Stimulated activated CD8-positive, alpha-beta memory T cell treated with anti-CD3 and anti-CD28 coated beads, Interleukin-15, amount 100 ng/mL, for 24 hours (primary cell): ENCODE measurements around the gene PCGF5.
"Not testable (repeated sequence)": the region's sequence is repeated elsewhere in the genome, so short reads cannot be mapped to it uniquely, and the experiment has no call there.

Experiments used
- DNase-seq: peaks from one replicate; pipeline ENCODE4 v3.0.0-alpha.2; 2020; ENCODE audit warnings: low read depth

The PCGF5 gene

DNA sequence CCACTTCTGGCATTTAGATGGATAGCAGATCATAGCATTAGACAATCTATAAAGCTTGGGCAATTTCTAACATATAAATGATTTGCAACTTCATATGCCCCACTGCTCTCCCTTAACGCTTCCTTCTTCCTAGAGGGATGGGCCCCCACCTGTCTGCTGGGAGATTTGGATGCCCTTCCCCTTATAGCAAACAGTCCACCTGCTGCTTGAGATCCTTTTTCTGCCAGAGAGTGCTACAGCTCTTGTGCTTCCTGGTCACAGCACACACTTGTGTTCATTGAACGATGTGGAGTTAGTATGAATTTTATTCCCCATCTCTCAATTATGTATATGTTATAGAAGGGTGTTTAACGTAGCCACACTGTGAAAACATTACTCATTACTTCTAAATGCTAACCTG is 10.4 kb upstream of the PCGF5 start:
- DNase-seq = no peak

DNA sequence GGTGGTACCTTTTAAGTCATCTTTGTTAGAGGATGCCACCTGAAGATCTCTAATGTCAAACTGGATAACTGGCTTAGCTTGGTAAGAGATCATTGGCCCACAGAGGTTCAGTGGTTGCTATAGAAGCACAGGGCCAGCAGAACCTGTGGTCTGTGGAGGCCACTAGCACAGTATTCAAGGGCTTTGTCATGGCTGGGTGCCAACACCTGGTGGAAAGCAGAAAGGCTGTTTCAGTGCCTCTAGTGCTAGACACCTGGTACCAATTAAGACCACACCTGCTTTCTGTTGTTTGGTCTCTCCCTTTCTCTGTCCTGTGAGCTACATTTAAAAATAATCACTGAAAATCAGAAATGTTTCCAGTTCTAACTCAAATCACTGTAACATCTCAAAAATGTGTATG is 10.0 kb upstream of the PCGF5 start:
- no peak for DNase-seq

DNA sequence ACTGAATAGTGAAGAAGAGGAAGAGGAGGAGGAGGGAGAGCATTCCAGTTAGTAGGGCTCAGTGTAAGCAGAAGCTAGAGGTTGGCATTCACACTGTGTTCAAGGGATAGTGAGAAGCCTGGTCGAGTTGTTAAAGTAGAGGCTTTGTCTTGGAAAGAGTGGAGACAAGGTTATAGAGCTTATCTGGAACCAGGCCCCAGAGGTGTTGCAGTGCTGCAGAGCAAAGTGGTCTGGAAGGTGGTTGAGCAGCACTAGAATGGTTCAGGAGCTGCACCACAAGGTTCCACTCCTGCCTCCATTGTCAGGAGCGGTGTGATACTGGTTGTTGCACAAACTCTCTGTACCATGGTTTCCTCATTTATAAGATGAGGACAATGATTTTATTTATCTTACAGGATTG is 8.8 kb upstream of the PCGF5 start:
- DNase-seq = no peak

DNA sequence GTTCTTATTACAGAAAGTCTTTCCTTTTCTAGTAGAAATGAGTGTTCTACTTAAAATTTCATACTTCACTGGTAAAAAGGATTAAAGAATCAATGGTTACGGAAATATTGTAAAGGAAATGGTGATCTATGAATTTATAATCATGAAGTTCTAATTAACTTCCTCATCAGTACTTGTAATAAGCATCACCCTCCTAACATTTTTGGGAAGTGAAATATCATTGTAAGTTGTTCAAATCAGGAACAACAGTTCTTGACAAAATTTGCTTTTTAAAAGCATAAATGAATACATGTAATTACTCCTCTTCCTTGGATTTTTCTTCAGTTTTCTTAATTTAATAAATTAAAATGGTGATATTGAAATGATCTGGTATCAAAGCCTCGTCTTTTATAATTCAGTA is 5.6 kb upstream of the PCGF5 start:
- DNase-seq = no peak

DNA sequence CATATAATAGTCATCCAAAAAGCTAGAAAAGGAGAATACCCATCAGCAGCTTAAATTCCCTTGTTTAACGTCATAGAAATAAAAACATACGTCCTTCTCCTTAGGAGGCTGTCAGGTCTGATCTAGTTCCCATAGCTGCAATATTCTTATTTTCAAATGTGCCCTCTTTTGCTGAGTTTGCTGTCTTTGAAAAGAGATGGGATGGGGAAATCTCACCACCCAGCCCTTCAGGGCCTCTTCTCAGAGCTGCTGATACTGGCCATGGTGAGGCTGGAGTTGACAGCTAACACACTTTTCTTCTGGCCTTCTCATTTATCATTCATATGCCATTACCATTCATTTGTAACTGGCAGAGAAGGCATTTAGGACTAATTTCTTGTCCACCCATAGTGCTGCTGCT is 5.1 kb upstream of the PCGF5 start:
- no peak for DNase-seq

DNA sequence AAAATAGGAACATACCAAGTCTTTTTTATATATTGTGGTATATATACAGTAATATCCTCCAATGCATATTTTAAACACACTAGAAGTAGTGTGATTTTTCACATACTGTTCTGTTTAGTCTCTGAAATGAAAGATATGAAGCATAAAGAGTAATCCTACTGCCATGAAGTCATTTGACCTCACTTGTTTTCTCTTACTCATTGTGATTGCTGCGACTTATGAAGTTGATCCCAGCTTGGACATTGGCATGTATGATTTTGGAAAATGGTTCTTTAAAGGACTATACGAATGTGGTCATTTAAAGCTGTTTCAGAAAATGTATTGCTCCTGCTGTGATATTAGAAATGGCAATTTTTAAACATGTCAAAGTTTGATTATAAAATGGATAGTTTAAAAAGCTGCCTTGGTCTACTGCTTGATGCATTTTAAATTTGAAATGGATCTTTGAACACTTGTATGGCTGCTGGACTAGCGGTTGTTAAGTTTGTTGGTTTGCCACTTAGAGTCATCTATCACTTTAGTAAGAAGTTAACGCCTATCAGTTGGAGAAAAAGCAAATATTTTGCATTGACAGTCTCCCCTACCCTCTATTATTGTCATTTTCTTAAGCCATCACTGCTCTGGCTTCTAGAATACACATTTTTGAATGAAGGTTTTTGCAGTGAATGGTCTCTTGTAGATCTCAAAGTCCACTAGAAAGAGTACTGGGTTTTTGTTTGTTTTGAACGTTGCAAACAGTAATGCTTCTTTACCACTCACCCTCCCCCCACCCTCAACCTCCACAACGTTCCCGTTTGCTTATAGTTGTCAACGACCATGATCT is 881 bp upstream of the PCGF5 start:
- DNase-seq = no peak

DNA sequence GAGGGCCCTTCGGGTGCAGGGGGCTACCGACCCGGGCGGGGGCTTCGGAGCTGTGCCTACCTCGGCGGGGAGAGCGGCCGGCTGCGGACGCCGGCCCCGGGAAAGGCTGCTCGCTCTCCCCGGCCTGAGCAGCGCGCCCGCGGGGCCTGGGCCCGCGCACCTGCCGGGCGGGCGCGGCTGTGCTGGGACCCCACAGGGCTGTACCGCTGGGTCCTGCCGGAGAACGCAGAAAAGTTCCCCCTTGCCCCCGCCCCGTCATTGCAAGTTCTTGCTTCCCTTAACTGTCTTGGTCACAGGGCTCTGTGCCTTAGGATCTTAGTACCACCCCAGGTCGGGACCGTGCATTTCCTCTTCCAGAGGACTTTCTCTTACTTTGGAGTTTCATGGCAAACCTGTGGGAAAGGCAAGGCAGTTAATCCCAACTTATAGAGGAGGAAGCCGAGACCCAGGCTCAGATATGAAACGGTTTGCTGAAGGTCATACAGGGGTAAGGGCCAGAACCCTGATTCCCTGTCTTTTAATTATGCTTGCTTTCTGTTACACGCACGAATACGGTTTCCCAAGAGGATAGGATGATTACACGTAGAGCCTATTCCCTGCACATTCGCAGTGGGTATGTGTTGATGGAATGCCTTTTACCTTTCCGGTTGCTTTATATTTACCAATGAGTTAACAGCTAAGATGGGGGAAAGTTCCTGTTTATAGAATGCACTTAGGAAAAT is 652 bp downstream of the PCGF5 start:
- DNase-seq = no peak

DNA sequence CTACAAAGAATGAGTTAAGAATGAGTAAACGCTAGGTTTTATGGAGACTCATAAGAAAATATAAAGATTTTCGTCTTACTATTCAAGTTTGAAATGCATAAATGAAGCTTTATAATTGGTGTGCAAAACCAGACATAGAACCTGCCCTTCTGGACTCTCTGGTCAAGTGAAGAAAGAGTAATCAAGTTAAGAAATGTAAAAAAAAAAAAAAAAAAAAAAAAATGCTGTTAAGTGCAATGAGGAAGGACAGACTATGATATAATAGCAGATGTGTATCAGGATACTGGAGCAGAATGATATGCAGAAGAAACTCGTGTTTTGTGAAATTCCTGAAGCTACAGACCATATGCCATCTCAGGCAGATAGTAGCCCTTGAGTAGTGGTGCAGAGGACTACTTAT is 5.6 kb downstream of the PCGF5 start:
- DNase-seq = no peak

DNA sequence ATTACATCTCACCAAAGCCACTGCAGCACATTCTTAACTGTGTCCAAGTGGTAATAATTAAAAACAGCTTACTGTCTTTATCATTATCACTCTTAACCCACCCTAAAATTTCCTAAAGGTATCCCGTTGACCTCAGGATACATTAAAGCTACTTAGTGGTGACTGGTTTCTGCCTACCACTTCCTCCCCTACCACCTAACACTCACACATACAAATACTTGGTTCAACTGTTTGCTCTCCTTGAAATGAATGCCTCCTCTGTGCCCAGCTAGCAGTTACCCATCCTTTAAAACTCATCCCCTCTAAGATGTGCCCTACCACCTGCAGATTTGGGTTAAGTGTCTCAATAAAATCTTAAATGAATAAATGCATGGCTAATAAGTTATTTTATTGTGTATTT is 7.1 kb downstream of the PCGF5 start:
- no peak for DNase-seq

DNA sequence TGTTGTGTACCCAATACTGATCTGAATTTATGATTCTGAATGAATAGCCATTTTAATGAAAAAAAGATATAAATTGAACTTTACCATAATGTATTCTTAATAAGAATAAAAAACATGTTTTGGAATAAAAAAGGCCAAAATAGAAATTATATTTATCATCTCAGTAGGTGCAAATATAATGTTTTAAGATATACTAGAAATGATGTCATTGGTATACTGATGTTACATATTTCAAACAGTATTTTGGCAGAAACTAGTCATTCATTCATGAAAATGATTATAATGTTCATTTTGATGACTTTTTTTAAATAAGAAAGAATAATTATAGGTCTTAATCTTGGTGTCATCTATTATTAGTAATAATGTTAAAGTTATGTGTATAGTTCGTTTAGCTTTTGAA is 9.2 kb downstream of the PCGF5 start:
- DNase-seq = no peak

DNA sequence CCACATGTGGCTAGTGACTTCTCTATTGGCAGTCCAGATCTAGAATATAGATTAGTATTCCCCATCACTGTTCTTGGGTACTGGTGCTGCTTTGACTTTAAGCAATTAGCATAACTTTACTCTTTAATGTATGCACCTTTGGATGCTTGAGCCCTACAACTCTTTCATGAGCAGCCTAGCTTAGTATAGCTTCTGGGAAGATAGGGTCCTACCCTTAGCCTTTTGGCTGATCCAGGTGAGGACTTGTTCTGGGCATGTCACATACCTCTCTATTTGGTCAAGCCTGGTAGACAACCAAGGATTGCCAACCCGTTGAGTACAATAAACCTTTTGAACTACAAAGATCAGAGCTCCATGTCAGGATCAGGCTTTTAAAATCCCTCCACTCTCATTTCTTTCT is 17.7 kb downstream of the PCGF5 start:
- no peak for DNase-seq

DNA sequence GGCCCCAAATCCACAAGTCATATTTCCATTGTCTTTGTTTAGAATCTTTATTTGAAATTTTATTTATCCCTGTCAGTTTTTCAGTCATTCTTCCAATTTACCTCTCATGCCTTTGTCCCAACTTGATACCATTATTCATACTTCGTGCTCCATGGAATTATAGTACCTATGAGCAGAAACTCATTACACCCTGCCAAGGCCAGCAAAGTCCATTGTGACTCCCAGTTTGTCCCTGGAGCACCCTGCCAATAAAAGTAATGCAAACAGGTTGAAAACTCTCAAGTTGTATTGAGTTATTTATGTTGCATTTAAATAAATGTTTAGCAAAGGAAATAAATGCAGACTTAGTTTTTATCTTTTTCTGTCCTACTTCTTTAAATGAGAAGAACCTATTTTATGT is 19.3 kb downstream of the PCGF5 start:
- DNase-seq = no peak

DNA sequence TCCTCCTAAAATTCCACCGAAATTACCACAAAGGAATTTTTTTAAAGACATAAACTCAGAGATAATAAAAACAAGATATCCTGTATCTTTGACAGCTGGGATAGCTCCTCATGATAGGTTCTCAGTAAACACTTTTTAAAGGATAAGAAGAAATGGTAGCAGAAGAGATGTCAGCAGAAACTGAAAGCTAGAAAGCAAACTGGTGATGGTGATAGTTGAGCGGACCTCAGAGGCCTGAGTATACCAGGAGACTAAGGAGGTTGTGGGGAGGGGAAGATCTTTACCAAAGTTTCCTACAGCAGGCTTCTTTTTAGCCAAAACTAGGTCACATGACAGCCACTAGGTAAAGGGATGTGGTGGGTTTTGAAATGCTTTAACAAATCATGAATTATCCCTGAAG is 22.5 kb downstream of the PCGF5 start:
- DNase-seq = no peak

DNA sequence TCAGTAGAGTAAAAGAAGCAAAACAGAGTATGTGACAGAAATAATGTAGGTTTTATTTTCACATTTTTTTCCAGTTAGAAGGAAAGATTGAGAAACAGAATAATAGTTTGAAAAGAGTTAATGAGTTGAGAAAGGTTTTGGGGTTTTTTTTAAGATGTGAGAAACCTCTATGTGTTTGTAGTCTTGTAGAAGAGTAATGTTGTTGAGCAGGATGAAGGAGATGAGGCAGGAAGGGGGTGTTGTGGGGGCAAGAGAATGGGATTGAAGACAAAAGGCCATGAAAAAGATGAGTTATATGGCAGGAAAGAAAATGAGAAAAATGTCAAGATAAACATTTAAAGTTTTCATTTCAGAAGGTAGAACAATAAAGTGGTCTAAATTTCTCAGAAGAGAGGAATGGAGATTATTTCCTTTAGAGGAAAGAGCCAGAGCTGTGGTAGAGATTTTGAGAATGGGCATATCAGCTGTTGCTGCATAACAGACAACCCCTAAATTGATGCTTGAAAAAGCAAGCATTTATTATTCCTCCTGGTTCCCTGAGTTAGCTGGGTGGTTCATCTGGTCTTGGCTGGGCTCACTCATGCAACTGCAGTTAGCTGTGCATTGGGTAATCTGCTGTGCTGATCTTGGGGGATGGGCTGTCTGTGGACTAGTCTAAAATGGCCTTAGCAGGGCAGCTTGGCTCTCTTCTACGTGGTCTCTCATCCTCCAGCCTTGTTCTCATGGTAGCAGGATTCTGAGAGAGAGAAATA is 27.1 kb downstream of the PCGF5 start:
- DNase-seq = no peak

DNA sequence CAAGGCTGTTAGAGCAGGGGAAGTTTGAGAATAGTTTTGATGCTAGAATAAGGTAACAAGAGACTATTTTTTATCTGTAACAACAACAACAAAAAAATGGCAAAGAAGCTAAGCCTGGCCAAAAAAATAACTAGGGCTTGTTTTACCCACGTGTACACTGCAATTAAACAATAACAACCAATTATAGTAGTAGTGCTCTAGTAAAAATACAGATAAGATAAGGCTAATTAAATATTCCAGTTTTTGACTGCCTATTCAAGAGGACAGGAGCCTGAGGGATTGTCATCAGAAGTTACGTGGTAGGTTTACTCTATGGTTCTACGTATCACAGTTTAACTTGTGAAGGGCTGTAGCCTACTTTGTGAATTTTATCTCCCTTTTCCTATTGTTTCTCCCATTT is 29.2 kb downstream of the PCGF5 start:
- no peak for DNase-seq

DNA sequence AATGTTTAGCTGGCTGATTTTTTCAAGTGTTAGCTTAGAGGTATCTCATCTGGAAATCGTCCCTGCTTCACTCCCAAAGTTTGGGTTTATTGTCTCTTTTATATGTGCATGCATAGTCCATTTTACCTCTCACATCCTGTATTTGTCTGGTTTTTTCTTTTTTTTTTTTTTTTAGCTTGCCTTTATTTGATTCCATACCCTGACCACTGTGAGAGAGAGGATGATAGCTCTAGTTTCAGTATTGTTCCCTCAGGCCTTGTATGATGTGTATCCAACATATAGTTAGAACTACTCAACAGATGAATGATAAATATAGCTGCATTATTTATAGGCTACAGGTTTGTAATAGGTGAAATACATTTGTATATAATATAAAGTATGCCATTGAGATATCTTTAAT is 29.9 kb downstream of the PCGF5 start:
- no peak for DNase-seq

DNA sequence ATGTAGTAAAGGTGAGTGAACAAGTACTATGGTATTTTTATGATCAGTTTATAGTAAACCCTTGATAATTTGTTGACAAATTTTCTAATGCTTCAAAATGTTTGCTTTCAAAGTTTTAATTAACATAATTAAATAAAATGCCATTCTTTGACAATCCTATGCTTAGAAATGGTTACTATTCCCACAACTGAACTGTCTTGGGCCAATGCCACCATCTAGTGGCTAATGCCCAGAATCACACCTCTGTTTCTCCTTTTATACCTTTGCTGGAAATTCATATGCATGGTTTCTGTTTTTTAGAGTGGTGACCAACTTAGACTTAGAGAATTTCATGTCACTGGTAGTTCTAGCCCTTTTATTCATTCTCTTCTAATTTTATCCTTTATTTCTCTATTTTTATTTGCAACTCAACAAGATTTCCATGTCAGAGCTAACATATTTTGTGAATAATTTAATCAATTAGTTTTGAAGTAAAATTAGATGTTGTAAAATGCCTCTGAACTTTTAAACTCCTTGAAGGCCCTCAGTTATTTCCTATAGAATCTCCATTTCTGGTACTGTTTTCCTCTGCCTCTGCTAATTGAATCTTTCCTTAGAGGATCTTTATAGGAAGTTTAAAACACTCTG is 31.1 kb downstream of the PCGF5 start:
- no peak for DNase-seq

DNA sequence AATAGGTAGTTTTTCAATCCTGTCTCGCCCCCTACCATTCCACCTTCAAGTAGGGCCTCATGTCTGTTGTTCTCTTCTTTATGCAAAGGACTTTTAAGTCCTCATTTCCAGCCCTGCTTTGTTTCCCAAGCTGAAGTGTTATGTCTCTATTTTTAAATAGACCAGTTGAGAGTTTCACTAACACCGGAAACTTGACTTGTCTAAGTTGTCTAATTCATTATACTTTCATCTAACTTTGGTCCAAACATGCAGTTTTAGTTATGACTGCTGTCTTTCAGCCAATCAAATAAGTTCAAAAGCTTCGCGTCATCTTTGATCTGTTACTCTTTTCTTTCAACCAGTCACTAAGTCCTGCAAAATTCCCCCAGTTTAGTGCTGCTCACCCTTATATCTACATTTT is 32.8 kb downstream of the PCGF5 start:
- DNase-seq = no peak

DNA sequence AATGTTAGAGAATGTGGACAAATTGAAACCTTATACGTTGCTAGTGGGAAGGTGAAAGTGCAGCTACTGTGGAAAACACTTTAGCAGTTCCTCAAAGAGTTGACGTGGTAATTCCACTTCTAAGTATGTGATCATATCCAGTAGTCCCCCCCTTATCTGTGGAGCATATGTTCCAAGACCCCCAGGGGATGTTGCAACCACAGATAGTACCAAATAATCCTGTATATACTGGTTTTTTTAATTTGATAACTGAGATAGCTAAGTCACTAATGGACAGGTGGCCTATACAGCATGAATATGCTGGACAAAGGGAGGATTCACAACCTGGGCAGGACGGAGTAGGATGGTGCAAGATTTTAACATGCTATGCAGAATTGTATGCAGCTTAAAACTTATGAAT is 36.8 kb downstream of the PCGF5 start:
- no peak for DNase-seq

DNA sequence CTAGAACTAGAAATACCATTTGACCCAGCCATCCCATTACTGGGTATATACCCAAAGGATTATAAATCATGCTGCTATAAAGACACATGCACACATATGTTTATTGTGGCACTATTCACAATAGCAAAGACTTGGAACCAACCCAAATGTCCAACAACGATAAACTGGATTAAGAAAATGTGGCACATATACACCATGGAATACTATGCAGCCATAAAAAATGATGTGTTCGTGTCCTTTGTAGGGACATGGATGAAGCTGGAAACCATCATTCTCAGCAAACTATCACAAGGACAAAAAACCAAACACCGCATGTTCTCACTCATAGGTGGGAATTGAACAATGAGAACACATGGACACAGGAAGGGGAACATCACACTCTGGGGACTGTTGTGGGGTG is 40.0 kb downstream of the PCGF5 start:
- not testable (repeated sequence) for DNase-seq

DNA sequence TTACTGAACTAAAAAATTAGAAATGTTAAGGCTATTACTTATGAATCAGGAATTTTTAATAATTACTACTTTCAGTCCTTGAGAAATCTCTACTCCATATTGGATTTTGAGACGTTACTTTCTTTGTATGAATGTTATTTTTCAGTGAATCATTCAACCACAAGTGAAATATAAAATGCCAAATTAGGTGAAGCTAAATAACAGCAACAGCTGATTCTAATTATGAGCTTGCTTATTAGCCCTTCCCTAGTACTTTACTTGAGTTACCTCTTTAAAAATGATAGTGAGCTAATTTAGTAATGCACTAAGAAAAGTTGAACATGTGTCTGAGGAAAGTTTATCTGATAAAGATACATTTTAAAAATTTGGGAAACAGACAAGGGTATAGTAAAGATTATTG is 51.4 kb downstream of the PCGF5 start:
- no peak for DNase-seq

DNA sequence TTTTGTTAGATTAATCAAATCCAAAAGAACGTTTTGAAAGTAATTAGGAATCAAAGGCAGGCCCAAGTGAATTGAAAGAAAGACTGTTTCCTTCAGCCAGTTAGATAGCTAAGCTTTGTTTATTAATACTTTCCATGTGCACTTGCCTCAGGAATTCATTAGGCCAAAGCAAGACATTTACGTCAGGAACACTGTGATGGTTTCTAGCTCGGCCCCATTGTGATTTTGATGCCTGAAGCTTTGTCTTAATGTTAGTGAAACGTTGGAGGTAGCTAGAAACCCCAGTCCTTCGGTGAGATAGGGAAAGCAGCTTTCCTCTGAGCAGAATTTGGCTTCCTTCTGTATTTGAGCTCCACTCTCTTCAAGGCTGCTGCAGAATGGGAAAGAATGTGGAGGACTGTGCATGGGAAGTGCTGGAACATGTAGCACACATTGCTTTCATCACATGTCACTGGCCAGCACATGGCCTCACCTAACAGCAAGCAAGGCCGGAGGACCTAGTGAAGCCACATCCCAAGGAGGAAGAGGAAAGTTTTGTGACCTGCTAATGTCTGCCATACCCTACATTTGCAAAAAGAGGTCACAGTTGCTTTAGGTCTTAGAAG is 64.1 kb downstream of the PCGF5 start:
- no peak for DNase-seq
